Measurements from ENCODE around the gene SARS1.

DNA sequence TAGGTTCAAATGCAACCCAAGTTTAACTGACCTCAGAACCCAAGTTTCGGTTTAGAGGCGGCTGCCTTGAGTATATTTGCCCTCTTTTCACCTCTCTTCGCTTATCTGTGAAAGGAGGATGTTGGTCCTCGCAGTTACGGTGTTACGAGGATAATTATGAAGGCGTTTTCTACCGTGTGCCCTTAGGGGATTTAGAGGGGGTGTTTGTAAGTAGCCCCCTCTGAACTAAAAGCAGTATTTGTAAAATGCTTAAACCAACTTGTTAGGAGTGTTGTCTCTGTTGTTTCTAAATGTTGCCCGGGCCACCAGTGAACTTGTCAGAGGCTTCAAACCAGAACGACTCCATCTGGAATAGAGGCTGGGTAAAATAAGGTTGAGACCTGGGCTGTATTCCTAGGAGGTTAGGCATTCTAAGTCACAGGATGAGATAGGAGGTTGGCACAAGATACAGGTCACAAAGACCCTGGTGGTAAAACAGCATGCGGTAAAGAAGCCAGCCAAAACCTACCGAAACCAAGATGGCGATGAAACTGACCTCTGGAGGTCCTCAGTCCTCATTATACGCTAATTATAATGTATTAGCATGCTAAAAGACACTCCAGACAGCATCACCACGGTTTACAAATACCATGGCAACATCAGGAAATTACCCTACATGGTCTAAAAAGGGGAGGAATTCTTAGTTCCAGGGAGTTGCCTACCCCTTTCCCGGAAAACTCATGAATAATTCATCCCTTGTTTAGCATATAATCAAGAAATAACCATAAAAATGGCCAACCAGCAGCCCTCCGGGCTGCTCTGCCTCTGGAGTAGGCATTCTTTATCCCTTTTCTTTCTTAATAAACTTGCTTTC, 70.3 kb downstream of the SARS1 start:
- TF ChIP-seq, protein P1, sequence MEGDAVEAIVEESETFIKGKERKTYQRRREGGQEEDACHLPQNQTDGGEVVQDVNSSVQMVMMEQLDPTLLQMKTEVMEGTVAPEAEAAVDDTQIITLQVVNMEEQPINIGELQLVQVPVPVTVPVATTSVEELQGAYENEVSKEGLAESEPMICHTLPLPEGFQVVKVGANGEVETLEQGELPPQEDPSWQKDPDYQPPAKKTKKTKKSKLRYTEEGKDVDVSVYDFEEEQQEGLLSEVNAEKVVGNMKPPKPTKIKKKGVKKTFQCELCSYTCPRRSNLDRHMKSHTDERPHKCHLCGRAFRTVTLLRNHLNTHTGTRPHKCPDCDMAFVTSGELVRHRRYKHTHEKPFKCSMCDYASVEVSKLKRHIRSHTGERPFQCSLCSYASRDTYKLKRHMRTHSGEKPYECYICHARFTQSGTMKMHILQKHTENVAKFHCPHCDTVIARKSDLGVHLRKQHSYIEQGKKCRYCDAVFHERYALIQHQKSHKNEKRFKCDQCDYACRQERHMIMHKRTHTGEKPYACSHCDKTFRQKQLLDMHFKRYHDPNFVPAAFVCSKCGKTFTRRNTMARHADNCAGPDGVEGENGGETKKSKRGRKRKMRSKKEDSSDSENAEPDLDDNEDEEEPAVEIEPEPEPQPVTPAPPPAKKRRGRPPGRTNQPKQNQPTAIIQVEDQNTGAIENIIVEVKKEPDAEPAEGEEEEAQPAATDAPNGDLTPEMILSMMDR (IDR thresholded peaks at IDR 0.05) = no peak
- TF ChIP-seq POLR2AphosphoS5 (IDR thresholded peaks at IDR 0.05; ENCODE audit: low read depth, low read length) = no peak
- TF ChIP-seq JUND (IDR thresholded peaks at IDR 0.05) = no peak
- TF ChIP-seq, protein P2, sequence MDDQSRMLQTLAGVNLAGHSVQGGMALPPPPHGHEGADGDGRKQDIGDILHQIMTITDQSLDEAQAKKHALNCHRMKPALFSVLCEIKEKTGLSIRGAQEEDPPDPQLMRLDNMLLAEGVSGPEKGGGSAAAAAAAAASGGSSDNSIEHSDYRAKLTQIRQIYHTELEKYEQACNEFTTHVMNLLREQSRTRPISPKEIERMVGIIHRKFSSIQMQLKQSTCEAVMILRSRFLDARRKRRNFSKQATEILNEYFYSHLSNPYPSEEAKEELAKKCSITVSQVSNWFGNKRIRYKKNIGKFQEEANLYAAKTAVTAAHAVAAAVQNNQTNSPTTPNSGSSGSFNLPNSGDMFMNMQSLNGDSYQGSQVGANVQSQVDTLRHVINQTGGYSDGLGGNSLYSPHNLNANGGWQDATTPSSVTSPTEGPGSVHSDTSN (IDR thresholded peaks at IDR 0.05) = no peak
